BE2C (cell line): ENCODE data around the gene SNX9.

Experiments
- DNase-seq: peaks from one replicate; pipeline ENCODE4 v3.0.0-alpha.2; 2020
- H3K27me3 ChIP-seq: fragments of 250-450 bp; sonication (Bioruptor Pico); 2 replicates; pipeline ENCODE4 v1.5.1; 2020; ENCODE audit warnings: mild to moderate bottlenecking
- H3K36me3 ChIP-seq: fragments of 250-450 bp; sonication (Bioruptor Pico); 2 replicates; pipeline ENCODE4 v1.5.1; 2020; ENCODE audit warnings: mild to moderate bottlenecking
- H3K4me1 ChIP-seq: fragments of 250-450 bp; sonication (Bioruptor Pico); 2 replicates; pipeline ENCODE4 v1.5.1; 2020
- H3K4me3 ChIP-seq: 2 replicates; pipeline ENCODE4 v1.5.1; 2011; ENCODE audit warnings: low read depth, low read length
- H3K9me3 ChIP-seq: fragments of 250-450 bp; sonication (Bioruptor Pico); 2 replicates; pipeline ENCODE4 v1.5.1; 2020
- TF ChIP-seq, protein P1 (sequence below): IDR thresholded peaks from 2 replicates; pipeline ENCODE4 v1.5.1; 2012; ENCODE audit warnings: mild to moderate bottlenecking, low read depth, low read length

The SNX9 gene

DNA sequence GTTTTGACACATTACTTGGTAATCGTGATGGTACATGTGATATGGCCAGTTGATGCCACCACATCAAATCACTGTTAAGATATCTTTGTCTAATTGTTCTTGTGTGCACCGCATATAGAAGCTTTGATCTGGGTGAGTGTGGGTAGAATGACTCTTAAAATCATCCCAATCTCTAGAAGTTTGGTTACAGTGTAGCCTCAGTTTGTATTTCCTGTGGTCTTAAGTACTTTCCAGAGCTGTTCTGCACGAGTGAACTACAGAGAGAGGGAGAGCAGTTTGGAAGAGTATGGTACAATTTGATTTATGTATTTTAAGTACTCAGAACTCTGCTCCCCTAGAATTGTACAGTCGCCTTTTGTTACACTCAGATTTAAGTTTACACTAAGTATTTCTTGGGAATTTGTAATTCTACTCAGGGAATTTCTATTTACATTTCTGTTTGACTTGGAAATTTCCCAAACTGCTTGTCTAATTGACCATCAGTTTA is 37.5 kb downstream of the SNX9 start:
- Histone ChIP-seq H3K36me3 (no peaks in the 10 kb centered on the region), H3K4me1 (peaks cover 24% of the 10 kb centered on the region), H3K27me3 (no peaks in the 10 kb centered on the region), H3K4me3 (no peak overlapping the region), H3K9me3 (no peaks in the 10 kb centered on the region)
- DNase-seq, result no peak
- TF ChIP-seq, protein P1, sequence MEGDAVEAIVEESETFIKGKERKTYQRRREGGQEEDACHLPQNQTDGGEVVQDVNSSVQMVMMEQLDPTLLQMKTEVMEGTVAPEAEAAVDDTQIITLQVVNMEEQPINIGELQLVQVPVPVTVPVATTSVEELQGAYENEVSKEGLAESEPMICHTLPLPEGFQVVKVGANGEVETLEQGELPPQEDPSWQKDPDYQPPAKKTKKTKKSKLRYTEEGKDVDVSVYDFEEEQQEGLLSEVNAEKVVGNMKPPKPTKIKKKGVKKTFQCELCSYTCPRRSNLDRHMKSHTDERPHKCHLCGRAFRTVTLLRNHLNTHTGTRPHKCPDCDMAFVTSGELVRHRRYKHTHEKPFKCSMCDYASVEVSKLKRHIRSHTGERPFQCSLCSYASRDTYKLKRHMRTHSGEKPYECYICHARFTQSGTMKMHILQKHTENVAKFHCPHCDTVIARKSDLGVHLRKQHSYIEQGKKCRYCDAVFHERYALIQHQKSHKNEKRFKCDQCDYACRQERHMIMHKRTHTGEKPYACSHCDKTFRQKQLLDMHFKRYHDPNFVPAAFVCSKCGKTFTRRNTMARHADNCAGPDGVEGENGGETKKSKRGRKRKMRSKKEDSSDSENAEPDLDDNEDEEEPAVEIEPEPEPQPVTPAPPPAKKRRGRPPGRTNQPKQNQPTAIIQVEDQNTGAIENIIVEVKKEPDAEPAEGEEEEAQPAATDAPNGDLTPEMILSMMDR, result no peak

DNA sequence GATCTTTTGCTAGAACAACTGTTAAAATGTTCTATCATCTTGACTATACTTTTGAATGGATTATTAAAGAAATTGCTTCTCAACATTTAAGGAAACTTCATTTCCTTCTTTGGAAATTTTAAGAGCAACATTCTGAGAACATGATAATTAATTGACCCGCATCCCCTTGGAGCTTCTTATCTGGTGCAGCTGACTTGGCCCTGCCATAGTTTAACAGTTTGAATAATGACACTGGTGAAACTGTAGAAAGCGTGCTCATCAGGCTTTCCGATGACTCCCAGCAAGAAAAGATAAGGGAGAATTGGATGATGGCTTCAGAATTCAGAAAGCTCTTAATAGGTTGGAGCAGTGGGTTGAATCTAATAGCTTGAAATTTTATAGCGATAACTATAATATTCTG is 38.1 kb downstream of the SNX9 start:
- peak overlapping the region; percentile 11; the same call in 1 of the 2 replicates for H3K4me3 ChIP-seq
- peak; percentile 17 for DNase-seq
- TF ChIP-seq, protein P1, result no peak
- no peaks in the 10 kb centered on the region for H3K36me3 ChIP-seq
- no peaks in the 10 kb centered on the region for H3K9me3 ChIP-seq
- no peaks in the 10 kb centered on the region for H3K27me3 ChIP-seq
- peaks cover 24% of the 10 kb centered on the region for H3K4me1 ChIP-seq

DNA sequence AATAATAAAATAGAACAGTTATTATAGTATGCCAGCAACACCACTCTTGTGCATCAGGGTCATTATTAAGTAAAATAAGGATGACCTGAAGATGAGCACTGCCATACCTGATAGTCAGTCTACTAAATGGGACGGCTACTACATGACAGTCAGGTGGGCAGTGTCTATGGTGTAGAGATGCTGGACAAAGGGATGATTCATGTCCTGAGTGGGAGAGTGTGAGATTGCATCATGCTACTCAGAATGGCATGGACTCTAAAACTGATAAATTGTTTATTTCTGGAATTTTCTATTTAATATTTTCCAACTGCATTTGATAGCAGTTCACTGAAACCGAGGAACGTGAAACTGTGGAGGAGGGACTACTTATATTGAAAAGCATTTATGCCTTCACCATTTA is 38.8 kb downstream of the SNX9 start:
- DNase-seq, result no peak
- H3K27me3 ChIP-seq, result no peaks in the 10 kb centered on the region
- no peaks in the 10 kb centered on the region for H3K9me3 ChIP-seq
- peaks cover 24% of the 10 kb centered on the region for H3K4me1 ChIP-seq
- TF ChIP-seq, protein P1, result no peak
- H3K4me3 ChIP-seq, result no peak overlapping the region
- H3K36me3 ChIP-seq, result no peaks in the 10 kb centered on the region

DNA sequence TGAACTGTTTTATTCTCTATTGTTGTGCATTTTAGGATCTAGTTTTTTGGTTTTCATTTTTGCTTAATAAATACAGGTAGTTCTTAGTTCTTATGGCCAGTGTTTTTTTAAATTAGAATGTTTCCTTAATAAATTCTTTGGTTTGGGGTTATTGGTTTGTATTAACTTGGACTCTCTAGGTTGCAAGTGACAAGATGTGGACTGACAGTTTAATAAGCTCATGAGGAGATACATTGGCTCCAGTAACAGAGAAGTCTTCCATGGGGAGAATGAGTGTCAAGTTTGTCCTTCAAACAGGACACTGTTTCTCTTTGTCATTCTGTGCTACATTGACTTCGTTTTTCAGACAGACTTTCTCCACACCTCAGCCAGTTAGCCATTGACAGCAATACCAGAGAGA is 39.7 kb downstream of the SNX9 start:
- Histone ChIP-seq H3K36me3 (no peaks in the 10 kb centered on the region), H3K4me3 (no peak overlapping the region), H3K27me3 (no peaks in the 10 kb centered on the region), H3K4me1 (peaks cover 24% of the 10 kb centered on the region), H3K9me3 (no peaks in the 10 kb centered on the region)
- TF ChIP-seq, protein P1, result no peak
- no peak for DNase-seq

DNA sequence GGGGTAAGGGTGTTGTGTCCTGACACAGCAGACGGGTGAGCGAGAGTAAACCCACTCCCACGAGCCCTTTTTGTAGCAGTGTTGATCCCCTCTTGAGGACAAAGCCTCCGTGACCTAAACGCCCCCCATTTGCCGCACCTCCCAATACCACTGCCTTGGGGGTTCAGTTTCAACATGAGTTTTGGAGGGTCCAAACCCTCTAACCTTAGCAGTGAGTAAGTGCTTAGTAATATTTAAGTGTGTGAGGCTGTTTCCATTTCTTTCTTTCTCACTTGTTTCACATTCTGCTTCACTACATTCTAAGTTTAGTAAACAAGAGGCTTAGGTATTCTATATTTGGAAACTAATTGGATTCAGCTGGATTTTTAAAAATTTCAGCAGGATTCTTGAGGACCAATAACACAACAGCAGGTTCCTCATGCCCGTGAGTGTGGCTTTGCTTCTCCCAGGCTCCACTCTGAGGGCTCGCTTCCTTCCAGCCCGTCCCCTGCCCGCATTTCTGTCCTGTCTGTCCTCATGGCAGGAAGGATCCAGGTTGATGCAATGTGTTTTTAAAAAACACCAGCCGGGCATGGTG is 41.2 kb downstream of the SNX9 start:
- Histone ChIP-seq H3K4me1 (peaks cover 24% of the 10 kb centered on the region), H3K4me3 (no peak overlapping the region)

DNA sequence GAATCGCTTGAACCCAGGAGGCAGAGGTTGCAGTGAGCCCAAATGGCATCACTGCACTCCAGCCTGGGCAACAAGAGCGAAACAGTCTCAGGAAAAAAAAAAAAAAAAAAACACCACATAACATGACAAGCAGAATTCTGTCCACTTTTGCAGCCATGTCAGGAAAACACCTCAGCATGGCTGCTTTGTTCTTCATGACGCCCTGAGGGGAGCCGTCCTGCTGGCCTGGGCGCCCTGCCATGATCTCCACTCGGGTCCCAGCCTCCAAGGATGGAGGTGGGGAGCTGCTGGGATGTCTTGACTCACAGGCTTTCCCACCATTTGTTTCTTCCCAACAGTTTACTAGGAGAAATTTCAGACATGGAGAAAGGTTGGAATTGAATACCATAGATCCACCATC is 42.2 kb downstream of the SNX9 start:
- Histone ChIP-seq H3K4me1 (peaks cover 24% of the 10 kb centered on the region), H3K9me3 (no peaks in the 10 kb centered on the region), H3K27me3 (no peaks in the 10 kb centered on the region), H3K4me3 (no peak overlapping the region), H3K36me3 (no peaks in the 10 kb centered on the region; the same call in 1 of the 2 replicates)
- TF ChIP-seq, protein P1, result no peak
- peak; percentile 21 for DNase-seq

More for the DNA sequence above, 41.2 kb downstream of the SNX9 start:
- Histone ChIP-seq H3K27me3 (no peaks in the 10 kb centered on the region), H3K9me3 (no peaks in the 10 kb centered on the region), H3K36me3 (no peaks in the 10 kb centered on the region; the same call in 1 of the 2 replicates)
- DNase-seq, result no peak
- TF ChIP-seq, protein P1, result no peak
